Retinal pigment epithelial cell (primary cell): ENCODE results near the gene NREP.

Experiments used
- DNase-seq: peaks from one replicate; pipeline ENCODE4 v3.0.0-alpha.2; 2010; ENCODE audit warnings: low read depth
- H3K4me3 ChIP-seq: 2 replicates; pipeline ENCODE4 v1.5.1; 2011; ENCODE audit warnings: mild to moderate bottlenecking, low read length, control low read depth, moderate library complexity
- CTCF ChIP-seq: conservative IDR thresholded peaks from 2 replicates; pipeline ENCODE4 v1.5.1; 2011; ENCODE audit warnings: low read depth, low read length, control low read depth, inconsistent platforms

The NREP gene

GRCh38 chr5:111685969-111686368 is 71.0 kb downstream of the NREP start:
- no peak for DNase-seq
- peak; percentile 28 for TF ChIP-seq CTCF
- H3K4me3 ChIP-seq = no peak overlapping the region

GRCh38 chr5:111682641-111683040 is 74.4 kb downstream of the NREP start:
- TF ChIP-seq CTCF = no peak
- no peak for DNase-seq
- no peak overlapping the region for H3K4me3 ChIP-seq

- no peak for DNase-seq
- TF ChIP-seq CTCF = no peak
- H3K4me3 ChIP-seq = no peak overlapping the region
These were observed 74.9 kb downstream of the NREP start for GRCh38 chr5:111682121-111682520.

GRCh38 chr5:111681414-111682120 is 75.4 kb downstream of the NREP start:
- TF ChIP-seq CTCF = no peak
- no peak for DNase-seq
- H3K4me3 ChIP-seq = no peak overlapping the region

GRCh38 chr5:111680737-111681413 is 76.1 kb downstream of the NREP start:
- TF ChIP-seq CTCF = no peak
- peak; percentile 68 for DNase-seq
- no peak overlapping the region for H3K4me3 ChIP-seq

GRCh38 chr5:111679611-111680010 is 77.4 kb downstream of the NREP start:
- H3K4me3 ChIP-seq = no peak overlapping the region
- no peak for TF ChIP-seq CTCF
- no peak for DNase-seq
